ENCODE data around the gene TSC1. TPM values are rescaled to one million over a fixed set of nuclear protein-coding genes. Genes with fewer than 3 reads are reported as not detected.

The TSC1 gene
- total and polyA plus RNA-seq, 2 experiments from 2014 or later = 23.7 to 48.0 TPM

- TF ChIP-seq, protein P1, sequence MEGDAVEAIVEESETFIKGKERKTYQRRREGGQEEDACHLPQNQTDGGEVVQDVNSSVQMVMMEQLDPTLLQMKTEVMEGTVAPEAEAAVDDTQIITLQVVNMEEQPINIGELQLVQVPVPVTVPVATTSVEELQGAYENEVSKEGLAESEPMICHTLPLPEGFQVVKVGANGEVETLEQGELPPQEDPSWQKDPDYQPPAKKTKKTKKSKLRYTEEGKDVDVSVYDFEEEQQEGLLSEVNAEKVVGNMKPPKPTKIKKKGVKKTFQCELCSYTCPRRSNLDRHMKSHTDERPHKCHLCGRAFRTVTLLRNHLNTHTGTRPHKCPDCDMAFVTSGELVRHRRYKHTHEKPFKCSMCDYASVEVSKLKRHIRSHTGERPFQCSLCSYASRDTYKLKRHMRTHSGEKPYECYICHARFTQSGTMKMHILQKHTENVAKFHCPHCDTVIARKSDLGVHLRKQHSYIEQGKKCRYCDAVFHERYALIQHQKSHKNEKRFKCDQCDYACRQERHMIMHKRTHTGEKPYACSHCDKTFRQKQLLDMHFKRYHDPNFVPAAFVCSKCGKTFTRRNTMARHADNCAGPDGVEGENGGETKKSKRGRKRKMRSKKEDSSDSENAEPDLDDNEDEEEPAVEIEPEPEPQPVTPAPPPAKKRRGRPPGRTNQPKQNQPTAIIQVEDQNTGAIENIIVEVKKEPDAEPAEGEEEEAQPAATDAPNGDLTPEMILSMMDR (conservative IDR thresholded peaks at IDR 0.05; ENCODE audit: low read depth in 2 of 2) = no peak
- TF ChIP-seq ZNF331 (CRISPR knock-in tag; IDR thresholded peaks at IDR 0.05; ENCODE audit: low read depth) = no peak
- TF ChIP-seq JUNB (IDR thresholded peaks at IDR 0.05; ENCODE audit: unreplicated experiment) = no peak
These were observed 9.4 kb downstream of the TSC1 start (continued) for GRCh38 chr9:132935026-132935425.

DNA sequence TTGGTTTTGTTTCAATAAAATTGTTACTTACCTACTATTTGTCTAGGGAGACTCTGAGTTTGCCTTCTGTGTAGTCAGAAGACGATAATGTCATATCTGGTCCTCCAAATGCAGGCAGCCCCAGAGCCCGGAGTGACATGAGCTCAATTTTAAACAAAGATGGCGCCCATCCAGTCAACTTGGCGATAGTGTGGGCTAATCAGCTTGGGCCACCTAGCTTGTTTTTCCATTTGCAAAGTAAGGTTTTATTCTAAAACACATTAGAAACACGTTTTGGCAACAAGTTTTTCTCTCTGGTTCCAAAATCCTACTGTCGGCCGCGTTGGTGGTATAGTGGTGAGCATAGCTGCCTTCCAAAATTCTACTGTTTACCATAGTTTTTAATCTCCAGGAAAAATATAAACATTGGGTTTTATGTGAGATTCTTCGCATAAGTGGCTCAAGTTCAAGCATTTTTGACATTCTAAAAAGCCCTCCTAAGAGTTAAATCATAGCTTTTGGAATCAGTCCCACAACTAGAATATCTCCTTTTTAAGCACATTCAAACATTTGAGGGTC lies 13.2 kb downstream of the TSC1 start:
- Histone ChIP-seq H3F3A (replicated peaks; ENCODE audit: low read depth) (no peaks in the 10 kb centered on the region), H3K36me3 (ENCODE audit: insufficient read depth) (peaks cover 14% of the 10 kb centered on the region; the same call in 1 of the 2 replicates), H3K9me2 (ENCODE audit: insufficient read depth) (no peaks in the 10 kb centered on the region), H3K27me3 (ENCODE audit: insufficient read depth) (no peaks in the 10 kb centered on the region), H3K79me2 (replicated peaks; ENCODE audit: insufficient read depth) (peaks cover 22% of the 10 kb centered on the region), H2AFZ (no peak overlapping the region), H3K4me3 (no peak overlapping the region), H3K27ac (ENCODE audit: low read depth) (no peak overlapping the region), H3K4me2 (no peak overlapping the region), H4K20me1 (replicated peaks; ENCODE audit: insufficient read depth) (peaks cover 29% of the 10 kb centered on the region; the same call in 1 of the 2 replicates), H3K4me1 (ENCODE audit: insufficient read depth) (no peaks in the 10 kb centered on the region)
- Mint-ChIP-seq H3K36me3 (ENCODE audit: low read depth) (peaks cover 12% of the 10 kb centered on the region), H3K27ac (no peak overlapping the region), H3K4me3 (no peak overlapping the region), H3K27me3 (ENCODE audit: insufficient read depth, low read depth, poor library complexity) (no peaks in the 10 kb centered on the region), H3K9me3 (no peaks in the 10 kb centered on the region), H3K4me1 (no peaks in the 10 kb centered on the region)
- ATAC-seq = no peak
- no peak for DNase-seq (ENCODE audit: low spot score)
- TF ChIP-seq POLR2AphosphoS5 (IDR thresholded peaks at IDR 0.05; ENCODE audit: low read depth) (no peak), ZNF114 (CRISPR knock-in tag; IDR thresholded peaks at IDR 0.05) (no peak), STAT1 (IDR thresholded peaks at IDR 0.05; ENCODE audit: unreplicated experiment) (no peak), REST (IDR thresholded peaks at IDR 0.05; ENCODE audit: unreplicated experiment) (no peak), ETS1 (IDR thresholded peaks at IDR 0.05) (no peak), EZH2 (IDR thresholded peaks at IDR 0.05; ENCODE audit: low read depth, unreplicated experiment) (no peak), NANOG (IDR thresholded peaks at IDR 0.05; ENCODE audit: borderline replicate concordance) (no peak), CREB1 (CRISPR knock-in tag; IDR thresholded peaks at IDR 0.05; ENCODE audit: low read depth) (no peak), ZNF331 (CRISPR knock-in tag; IDR thresholded peaks at IDR 0.05; ENCODE audit: low read depth) (no peak)
- TF ChIP-seq, protein P1 (conservative IDR thresholded peaks at IDR 0.05; ENCODE audit: low read depth in 2 of 2) = no peak

All from GM23338 (cell line).